ENCODE data around the gene ELFN1.

Gene ELFN1

DNA sequence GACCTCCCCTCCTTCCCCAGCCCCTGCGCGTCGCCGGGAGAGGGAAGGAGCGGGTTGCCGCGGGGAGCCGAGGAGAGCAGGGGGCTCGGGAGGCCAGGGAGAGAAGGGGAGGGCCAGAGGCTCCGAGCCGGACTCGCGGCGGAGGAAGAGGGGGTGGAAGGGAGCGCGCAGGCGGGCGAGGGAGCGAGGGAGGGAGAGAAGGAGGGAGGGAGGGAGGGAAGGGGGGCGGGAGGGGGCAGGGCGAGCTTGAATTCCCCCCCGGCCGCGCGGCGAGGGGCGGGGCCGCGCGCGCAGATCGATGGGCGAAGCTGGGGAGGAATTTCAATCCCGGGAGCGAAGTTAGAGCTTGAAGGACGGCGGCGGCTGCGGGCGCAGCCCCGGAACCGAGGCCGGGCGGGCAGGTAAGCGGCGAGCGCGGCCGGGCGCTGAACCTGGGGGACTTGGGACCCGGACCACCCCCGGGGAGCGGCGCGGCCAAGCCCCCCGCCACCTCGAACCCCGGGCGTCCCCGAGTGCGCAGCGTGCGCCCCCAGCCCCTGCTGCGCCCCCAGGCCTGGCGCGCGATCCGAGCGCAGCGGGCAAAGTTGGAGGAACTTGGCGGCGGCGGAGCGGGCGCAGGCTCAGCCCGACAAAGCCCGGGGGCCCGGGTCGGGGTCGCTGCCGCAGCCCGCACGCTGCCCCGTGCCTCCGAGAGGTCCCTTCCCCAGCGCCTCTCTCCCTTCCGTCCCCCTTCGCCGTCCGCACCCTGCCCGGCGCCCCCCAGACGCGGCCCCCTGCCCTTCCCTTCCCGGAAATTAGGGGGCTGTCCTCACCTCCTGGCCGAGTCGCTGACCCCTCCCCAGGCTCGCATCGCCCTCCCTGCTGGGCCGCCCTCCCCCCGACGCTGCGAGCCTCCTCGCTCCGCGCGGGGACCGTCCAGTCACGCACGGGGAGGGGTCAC lies at the start of gene ELFN1:
ELFN1 (plus strand) TSS at position 324 of the 940 bp plus-strand sequence. CDS start 74,320 bp downstream, outside the sequence.
- no peak for DNase-seq (ENCODE audit: low read depth, low spot score)
- POLR2A ChIA-PET: no interaction called here
- TF ChIP-seq, protein P1, sequence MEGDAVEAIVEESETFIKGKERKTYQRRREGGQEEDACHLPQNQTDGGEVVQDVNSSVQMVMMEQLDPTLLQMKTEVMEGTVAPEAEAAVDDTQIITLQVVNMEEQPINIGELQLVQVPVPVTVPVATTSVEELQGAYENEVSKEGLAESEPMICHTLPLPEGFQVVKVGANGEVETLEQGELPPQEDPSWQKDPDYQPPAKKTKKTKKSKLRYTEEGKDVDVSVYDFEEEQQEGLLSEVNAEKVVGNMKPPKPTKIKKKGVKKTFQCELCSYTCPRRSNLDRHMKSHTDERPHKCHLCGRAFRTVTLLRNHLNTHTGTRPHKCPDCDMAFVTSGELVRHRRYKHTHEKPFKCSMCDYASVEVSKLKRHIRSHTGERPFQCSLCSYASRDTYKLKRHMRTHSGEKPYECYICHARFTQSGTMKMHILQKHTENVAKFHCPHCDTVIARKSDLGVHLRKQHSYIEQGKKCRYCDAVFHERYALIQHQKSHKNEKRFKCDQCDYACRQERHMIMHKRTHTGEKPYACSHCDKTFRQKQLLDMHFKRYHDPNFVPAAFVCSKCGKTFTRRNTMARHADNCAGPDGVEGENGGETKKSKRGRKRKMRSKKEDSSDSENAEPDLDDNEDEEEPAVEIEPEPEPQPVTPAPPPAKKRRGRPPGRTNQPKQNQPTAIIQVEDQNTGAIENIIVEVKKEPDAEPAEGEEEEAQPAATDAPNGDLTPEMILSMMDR (IDR thresholded peaks at IDR 0.05; ENCODE audit: insufficient read depth, low read length, missing control alignments): no peak
- CTCF ChIA-PET: interaction anchor here (1.3 kb wide), 1 partner anchor 538 kb away, joined by 4 read pairs; no protein-coding TSS in a partner anchor
- H3K4me3 ChIP-seq (ENCODE audit: low read depth, low read length): peak within 1 kb of the TSS; percentile 48

DNA sequence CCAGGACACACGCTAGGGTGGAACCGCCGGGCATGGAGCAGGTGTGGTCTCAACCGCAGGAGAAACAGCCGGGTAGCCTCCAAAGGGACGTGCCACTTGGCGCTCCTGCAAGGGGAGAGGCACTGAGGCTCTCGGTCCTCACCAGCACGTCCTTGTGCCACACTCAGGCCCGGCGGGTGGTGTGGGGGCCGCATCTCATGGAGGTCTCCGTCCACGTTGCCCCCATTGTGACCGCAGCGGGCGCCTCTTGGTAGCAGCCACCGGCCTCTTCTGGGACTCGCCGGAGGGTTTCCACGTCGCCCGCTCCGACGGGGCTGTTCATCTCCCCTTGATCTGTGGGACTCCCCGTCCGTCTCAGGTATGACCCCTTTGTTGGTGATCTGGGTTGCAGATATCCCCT lies 49.2 kb upstream of the ELFN1 start:
- no peak for DNase-seq (ENCODE audit: low read depth, low spot score)
- no peak overlapping the region for H3K4me3 ChIP-seq (ENCODE audit: low read depth, low read length)
- ChIA-PET CTCF (no interaction called here), POLR2A (no interaction called here)
- TF ChIP-seq, protein P1 (IDR thresholded peaks at IDR 0.05; ENCODE audit: insufficient read depth, low read length, missing control alignments): no peak

DNA sequence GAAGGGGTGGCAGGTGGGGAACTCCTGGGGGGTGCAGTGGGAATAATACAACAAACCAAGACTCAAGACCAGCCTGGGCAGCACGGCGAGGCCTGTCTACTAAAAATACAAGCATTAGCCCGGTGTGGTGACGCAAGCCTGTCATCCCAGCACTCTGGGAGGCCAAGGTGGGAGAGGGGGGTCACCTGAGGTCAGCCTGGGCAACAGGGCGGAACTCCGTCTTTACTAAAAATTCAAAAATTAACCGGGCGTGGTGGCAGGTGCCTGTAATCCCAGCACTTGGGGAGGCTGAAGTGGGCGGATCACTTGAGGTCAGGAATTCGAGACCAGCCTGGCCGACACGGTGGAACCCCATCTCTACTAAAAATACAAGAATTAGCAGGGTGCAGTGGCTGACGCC lies 48.4 kb upstream of the ELFN1 start:
- H3K4me3 ChIP-seq (ENCODE audit: low read depth, low read length): no peak overlapping the region
- TF ChIP-seq, protein P1 (IDR thresholded peaks at IDR 0.05; ENCODE audit: insufficient read depth, low read length, missing control alignments): no peak
- ChIA-PET POLR2A (no interaction called here), CTCF (no interaction called here)
- DNase-seq (ENCODE audit: low read depth, low spot score): no peak

DNA sequence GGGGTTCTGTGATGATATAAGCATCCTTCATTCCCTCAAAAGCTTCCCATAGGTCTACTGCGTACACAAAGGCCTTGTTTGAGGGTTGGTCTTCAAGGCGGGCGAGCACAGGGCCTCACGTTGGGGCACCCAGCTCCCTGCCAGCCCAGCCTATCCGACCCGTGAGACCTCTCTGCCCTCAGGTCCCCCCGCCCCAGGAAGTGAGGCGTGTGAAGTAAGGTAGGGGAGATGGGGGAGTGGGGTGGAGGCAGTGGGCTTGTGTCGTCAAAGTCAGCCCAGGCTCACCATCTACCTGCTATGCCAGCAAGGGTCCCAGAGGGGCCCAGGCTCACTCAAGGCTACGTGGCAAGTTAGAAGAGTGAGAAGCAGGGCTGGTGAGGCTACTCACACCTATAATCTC lies 47.6 kb upstream of the ELFN1 start:
- POLR2A ChIA-PET: no interaction called here

DNA sequence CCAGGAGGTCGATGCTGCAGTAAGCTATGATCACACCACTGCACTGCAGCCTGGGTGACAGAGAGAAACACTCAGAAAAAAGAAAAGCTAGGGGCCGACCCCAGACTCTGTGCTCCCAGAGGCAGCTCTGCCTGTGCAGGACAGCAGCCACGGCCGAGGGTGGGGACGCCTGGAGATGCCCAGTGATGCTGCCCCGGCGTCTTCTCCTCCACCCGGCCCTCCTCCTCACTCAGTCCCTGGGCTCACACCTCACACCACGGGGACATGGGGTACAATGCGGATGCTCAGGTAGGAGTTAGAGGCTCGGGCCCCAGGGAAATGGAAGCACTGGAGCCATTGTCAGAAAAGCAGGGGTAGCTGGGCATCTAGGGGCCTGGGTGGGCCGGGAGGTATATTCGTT lies 46.3 kb upstream of the ELFN1 start:
- POLR2A ChIA-PET: no interaction called here

More for the DNA sequence above, 47.6 kb upstream of the ELFN1 start:
- H3K4me3 ChIP-seq (ENCODE audit: low read depth, low read length): no peak overlapping the region
- TF ChIP-seq, protein P1 (IDR thresholded peaks at IDR 0.05; ENCODE audit: insufficient read depth, low read length, missing control alignments): no peak
- CTCF ChIA-PET: no interaction called here
- no peak for DNase-seq (ENCODE audit: low read depth, low spot score)

More for the DNA sequence above, 46.3 kb upstream of the ELFN1 start:
- no peak overlapping the region for H3K4me3 ChIP-seq (ENCODE audit: low read depth, low read length)
- CTCF ChIA-PET: interaction anchor here (1.0 kb wide), 2 partner anchors 45 to 586 kb away, joined by 3 to 4 read pairs; no protein-coding TSS in a partner anchor
- TF ChIP-seq, protein P1 (IDR thresholded peaks at IDR 0.05; ENCODE audit: insufficient read depth, low read length, missing control alignments): no peak
- DNase-seq (ENCODE audit: low read depth, low spot score): no peak
